Endothelial cell of umbilical vein (primary cell): ENCODE data around the gene CHGA. TPM values are rescaled to one million over a fixed set of nuclear protein-coding genes. Genes with fewer than 3 reads are reported as not detected.

ENCODE experiments used
- BruUV-seq: library from RNA; stranded (reverse); fragments of 400-500 nt; replicated peaks from 2 replicates; lab custom pipeline; 2021; lab: Mats Ljungman, UMichigan
- CTCF ChIA-PET: fragments of 300-600, 350-600 bp; sonication (Branson Sonifier 250); formaldehyde crosslinking; loops from one replicate; lab custom pipeline; 2021; ENCODE audit warnings: antibody characterized with exemption, inconsistent platforms; lab: Charles Lee
- POLR2A ChIA-PET: fragments of 300-600, 350-600 bp; sonication (Branson Sonifier 250); formaldehyde crosslinking; loops from one replicate; lab custom pipeline; 2021; ENCODE audit warnings: antibody characterized with exemption, inconsistent platforms; lab: Charles Lee
- DNase-seq: peaks from one replicate; pipeline ENCODE4 v3.0.0-alpha.2; 2011; ENCODE audit warnings: low read depth, low spot score
- FAIRE-seq: peaks from 2 replicates; lab custom pipeline; 2011; peaks lifted over from hg19 to GRCh38; lab: Jason Lieb, UNC
- H2AFZ ChIP-seq: 2 replicates; pipeline ENCODE4 v1.6.0; 2012; ENCODE audit warnings: low read depth, low read length, control low read depth, inconsistent platforms
- H3K27ac ChIP-seq: 2 replicates; pipeline ENCODE4 v1.5.1; 2011; ENCODE audit warnings: low read depth, mild to moderate bottlenecking, control low read depth, low read length, moderate library complexity; ENCODE audit not compliant: insufficient read depth
- H3K27me3 ChIP-seq, 2 experiments: 2 replicates each; pipeline versions ENCODE4 v1.6.0 to v1.6.1; 2011; ENCODE audit warnings: low read length in 2 of 2, mixed read lengths in 1 of 2; ENCODE audit not compliant: control insufficient read depth in 2 of 2, insufficient read depth in 2 of 2
- H3K36me3 ChIP-seq, 2 experiments: 2 replicates in 1 of 2; 3 replicates in 1 of 2; pipeline ENCODE4 v1.5.1; 2011; ENCODE audit warnings: low read length in 2 of 2, mild to moderate bottlenecking in 1 of 2, moderate library complexity in 1 of 2; ENCODE audit not compliant: control insufficient read depth in 2 of 2, insufficient read depth in 2 of 2; ENCODE audit errors: extremely low read depth in 1 of 2
- H3K4me1 ChIP-seq: 3 replicates; pipeline ENCODE4 v1.5.1; 2011; ENCODE audit warnings: mild to moderate bottlenecking, low read length; ENCODE audit not compliant: control insufficient read depth, insufficient read depth; ENCODE audit errors: extremely low read depth
- H3K4me2 ChIP-seq: 2 replicates; pipeline ENCODE4 v1.6.1; 2011; ENCODE audit warnings: low read length, control low read depth, mixed read lengths; ENCODE audit not compliant: insufficient read depth
- H3K4me3 ChIP-seq, 3 experiments: fragments of 200-600 bp in 1 of 3; sonication (generic), shearing (Covaris generic) in 1 of 3; replicated peaks in 1 of 3; 2 replicates each; pipeline ENCODE4 v1.5.1; 2011 to 2016; ENCODE audit warnings: control low read depth in 3 of 3, low read length in 3 of 3, mild to moderate bottlenecking in 2 of 3, inconsistent platforms in 1 of 3, low read depth in 1 of 3, moderate library complexity in 1 of 3; ENCODE audit not compliant: insufficient read depth in 1 of 3
- H3K79me2 ChIP-seq: 2 replicates; pipeline ENCODE4 v1.6.0; 2012; ENCODE audit warnings: low read length, inconsistent platforms; ENCODE audit not compliant: control insufficient read depth, insufficient read depth
- H3K9ac ChIP-seq: replicated peaks from 2 replicates; pipeline ENCODE3; 2011; ENCODE audit warnings: low read length, control low read depth; ENCODE audit not compliant: insufficient read depth; ENCODE audit errors: extremely low read depth
- H3K9me1 ChIP-seq: replicated peaks from 3 replicates; pipeline ENCODE4 v1.6.0; 2011; ENCODE audit warnings: mild to moderate bottlenecking, low read length; ENCODE audit not compliant: control insufficient read depth, insufficient read depth; ENCODE audit errors: extremely low read depth
- H3K9me3 ChIP-seq: replicated peaks from 2 replicates; pipeline ENCODE4 v1.5.1; 2012; ENCODE audit warnings: low read length, inconsistent platforms; ENCODE audit not compliant: control insufficient read depth, insufficient read depth
- H4K20me1 ChIP-seq: replicated peaks from 2 replicates; pipeline ENCODE3; 2011; ENCODE audit warnings: mild to moderate bottlenecking, low read length; ENCODE audit not compliant: control insufficient read depth, insufficient read depth; ENCODE audit errors: extremely low read depth
- CTCF ChIP-seq, 2 donors: IDR thresholded peaks; 1 replicate in 1 of 2; 2 replicates in 1 of 2; pipeline ENCODE4 v1.5.1; 2011; ENCODE audit warnings: low read length in 2 of 2, mild to moderate bottlenecking in 2 of 2, moderate library complexity in 2 of 2, control low read depth in 1 of 2, inconsistent platforms in 1 of 2, low read depth in 1 of 2; ENCODE audit not compliant: insufficient read depth in 1 of 2; ENCODE audit errors: extremely low read depth in 1 of 2
- EZH2 ChIP-seq: IDR thresholded peaks from 2 replicates; pipeline ENCODE4 v1.6.1; 2012; ENCODE audit warnings: borderline replicate concordance, low read depth, mild to moderate bottlenecking, moderate library complexity, low read length, inconsistent platforms; ENCODE audit not compliant: severe bottlenecking
- FOS ChIP-seq: IDR thresholded peaks from 2 replicates; pipeline ENCODE4 v1.6.1; 2011; ENCODE audit warnings: mild to moderate bottlenecking, low read length, moderate library complexity, borderline replicate concordance; ENCODE audit not compliant: insufficient read depth
- GATA2 ChIP-seq: IDR thresholded peaks from 2 replicates; pipeline ENCODE4 v1.7.0; 2011; ENCODE audit warnings: low read depth, mild to moderate bottlenecking, moderate library complexity, mixed read lengths, low read length; ENCODE audit not compliant: insufficient read length, insufficient read depth
- JUN ChIP-seq: IDR thresholded peaks from 2 replicates; pipeline ENCODE4 v1.6.1; 2011; ENCODE audit warnings: borderline replicate concordance, low read depth; ENCODE audit not compliant: insufficient read length, insufficient read depth
- MYC ChIP-seq: IDR thresholded peaks from one replicate; pipeline ENCODE4 v1.6.1; 2011; ENCODE audit warnings: mild to moderate bottlenecking, low read depth, low read length
- POLR2A ChIP-seq: IDR thresholded peaks from 2 replicates; pipeline ENCODE4 v1.6.1; 2012; ENCODE audit warnings: low read depth, mild to moderate bottlenecking, control low read depth, low read length
- POLR2AphosphoS5 ChIP-seq: IDR thresholded peaks from 2 replicates; pipeline ENCODE4 v1.6.1; 2012; ENCODE audit warnings: low read depth, mild to moderate bottlenecking, control low read depth, low read length, moderate library complexity; ENCODE audit not compliant: insufficient read depth
- dilution Hi-C: fragments of 300-500 bp; cut with MboI; formaldehyde crosslinking; loops from one replicate; pipeline ENCODE4 v1.15.0; 2019; ENCODE audit warnings: low sequenced_read_pairs; ENCODE audit not compliant: extremely low pct_ligation_motif_present
- intact Hi-C: fragments of 100-400 bp; cut with micrococcal nuclease; formaldehyde crosslinking; loops from one replicate; pipeline ENCODE4 v1.10.0; 2022
- polyA plus RNA-seq, 4 experiments: library from polyadenylated mRNA; depleted of rRNA in 3 of 4; stranded (reverse) in 3 of 4; unstranded in 1 of 4; fragments of >200 nt; gene quantifications; 2 replicates each; pipeline versions ENCODE4 v1.2.1 to v1.2.3, GENCODE V29; 2011 to 2012; ENCODE audit warnings: missing spikeins in 1 of 4
- total RNA-seq: library from RNA; stranded (reverse); gene quantifications from 2 replicates; pipeline ENCODE4 v1.2.3, GENCODE V29; 2021
- TF ChIP-seq, protein P1 (sequence below): IDR thresholded peaks from 2 replicates; pipeline ENCODE4 v1.6.1; 2011; ENCODE audit not compliant: insufficient read depth, insufficient read length

The CHGA gene
- total and polyA plus RNA-seq, 2 donors (not counting 3 experiments of a cell fraction or from before 2014, with no cell fraction given) = not detected

DNA sequence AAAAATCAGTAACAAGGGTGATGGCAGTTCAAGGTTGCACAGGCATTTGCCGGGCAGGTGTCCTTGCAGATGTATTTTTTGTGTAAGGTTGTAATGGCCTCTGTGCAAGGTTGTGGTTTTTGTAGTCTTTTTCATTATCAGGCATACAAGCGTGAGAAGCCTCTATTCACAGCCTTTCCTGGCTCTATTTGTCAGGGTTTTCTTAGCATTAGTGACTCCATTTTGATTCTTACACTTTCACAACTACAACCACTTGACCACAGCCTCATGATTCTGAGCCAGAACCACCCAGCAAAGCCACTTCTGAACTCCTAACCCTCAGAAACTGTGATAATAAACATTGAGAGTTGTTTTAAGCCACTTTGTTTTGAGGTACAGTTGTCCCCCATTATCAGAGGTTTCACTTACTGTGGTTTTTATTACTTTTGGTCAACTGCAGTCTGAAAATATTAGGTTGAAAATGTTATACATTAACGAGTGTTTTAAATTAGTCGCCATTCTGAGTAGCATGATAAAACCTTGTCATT is 27.5 kb upstream of the CHGA start:
- H3K4me3 ChIP-seq = no peak overlapping the region
- FAIRE-seq = no peak

More for the DNA sequence above, 27.5 kb upstream of the CHGA start:
- Histone ChIP-seq H3K27me3 (peaks cover 0 to 2% of the 10 kb centered on the region in 2 experiments), H3K4me1 (no peaks in the 10 kb centered on the region), H3K4me2 (no peak overlapping the region), H3K9ac (no peak overlapping the region), H3K9me1 (no peaks in the 10 kb centered on the region), H3K79me2 (no peaks in the 10 kb centered on the region), H4K20me1 (no peaks in the 10 kb centered on the region), H3K27ac (no peak overlapping the region), H3K36me3 (no peaks in the 10 kb centered on the region), H3K9me3 (no peaks in the 10 kb centered on the region), H2AFZ (no peak overlapping the region)
- intact Hi-C loops (no loop called here), dilution Hi-C loops (no loop called here)
- POLR2A ChIA-PET = no interaction called here
- TF ChIP-seq POLR2A (no peak), POLR2AphosphoS5 (no peak), EZH2 (no peak), FOS (no peak), GATA2 (no peak), MYC (no peak), CTCF (IDR thresholded peaks at IDR 0.05; ENCODE audit: extremely low read depth in 1 of 2, insufficient read depth in 1 of 2, low read depth in 1 of 2, low read length in 2 of 2) (no peak), JUN (no peak)
- TF ChIP-seq, protein P1, sequence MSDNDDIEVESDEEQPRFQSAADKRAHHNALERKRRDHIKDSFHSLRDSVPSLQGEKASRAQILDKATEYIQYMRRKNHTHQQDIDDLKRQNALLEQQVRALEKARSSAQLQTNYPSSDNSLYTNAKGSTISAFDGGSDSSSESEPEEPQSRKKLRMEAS = no peak
- no peak for DNase-seq
- CTCF ChIA-PET = no interaction called here
- no TSS peak for BruUV-seq
